T-cell (primary cell): ENCODE results near the gene LRRC36. TPM values are rescaled to one million over a fixed set of nuclear protein-coding genes. Genes with fewer than 3 reads are reported as not detected.

Experiments
- ATAC-seq, 4 experiments: fragments of 200-7000 bp in 3 of 4; fragments of 150-1000 bp in 1 of 4; cut with Tn5 transposase; replicated peaks in 1 of 4; 1 replicate in 3 of 4; 2 replicates in 1 of 4; pipeline ENCODE4 v1.10.0; 2021; ENCODE audit warnings: moderate library complexity in 3 of 4, mild to moderate bottlenecking in 2 of 4, moderate number of reproducible peaks in 1 of 4
- CTCF ChIA-PET, 2 donors: fragments of 300-600 bp; sonication (Branson Sonifier 250); formaldehyde crosslinking; loops; one replicate each; lab custom pipeline; 2022; ENCODE audit warnings: antibody characterized with exemption in 2 of 2; lab: Charles Lee
- POLR2A ChIA-PET, 2 donors: fragments of 300-600 bp; sonication (Branson Sonifier 250); formaldehyde crosslinking; loops; one replicate each; lab custom pipeline; 2022; ENCODE audit warnings: antibody characterized with exemption in 2 of 2; lab: Charles Lee
- DNase-seq, 35 experiments: peaks; one replicate each; pipeline versions ENCODE4 v3.0.0 to v3.0.0-alpha.2; 2013 to 2023
- H3K27ac ChIP-seq: one replicate; pipeline ENCODE4 v1.5.1; 2013; ENCODE audit warnings: low read length
- H3K27me3 ChIP-seq, 2 experiments: replicated peaks in 1 of 2; 1 replicate in 1 of 2; 2 replicates in 1 of 2; pipeline versions ENCODE4 v1.6.1 to v1.7.0; 2013; ENCODE audit warnings: low read length in 1 of 2, mixed read lengths in 1 of 2; ENCODE audit not compliant: control insufficient read depth in 2 of 2, insufficient read depth in 2 of 2; ENCODE audit errors: extremely low read depth in 1 of 2
- H3K36me3 ChIP-seq, 2 donors: 1 replicate in 1 of 2; 2 replicates in 1 of 2; pipeline versions ENCODE4 v1.6.1 to v1.7.0; 2013; ENCODE audit warnings: low read length in 1 of 2; ENCODE audit not compliant: control insufficient read depth in 2 of 2, insufficient read depth in 1 of 2; ENCODE audit errors: extremely low read depth in 1 of 2
- H3K4me1 ChIP-seq, 2 experiments: 1 replicate in 1 of 2; 2 replicates in 1 of 2; pipeline versions ENCODE4 v1.6.1 to v1.7.0; 2013; ENCODE audit warnings: low read length in 2 of 2, mixed read lengths in 1 of 2; ENCODE audit not compliant: insufficient read depth in 2 of 2, control insufficient read depth in 1 of 2; ENCODE audit errors: extremely low read depth in 1 of 2
- H3K4me3 ChIP-seq, 2 donors: 1 replicate in 1 of 2; 2 replicates in 1 of 2; pipeline versions ENCODE4 v1.5.1 to v1.7.0; 2013; ENCODE audit warnings: mild to moderate bottlenecking in 2 of 2, low read length in 1 of 2, moderate library complexity in 1 of 2; ENCODE audit not compliant: control insufficient read depth in 1 of 2; ENCODE audit errors: extremely low read depth in 1 of 2
- H3K9me3 ChIP-seq: 2 replicates; pipeline ENCODE4 v1.7.0; 2013
- H3K27ac Mint-ChIP-seq, 2 donors: one replicate each; pipeline ENCODE4 v1.8.0; 2020 to 2021; ENCODE audit warnings: mild to moderate bottlenecking in 2 of 2, mixed read lengths in 2 of 2
- H3K27me3 Mint-ChIP-seq, 2 donors: one replicate each; pipeline ENCODE4 v1.8.0; 2021 to 2022; ENCODE audit warnings: mixed read lengths in 2 of 2
- H3K36me3 Mint-ChIP-seq: one replicate; pipeline ENCODE4 v1.8.0; 2021; ENCODE audit warnings: mixed read lengths
- H3K4me1 Mint-ChIP-seq, 3 donors: one replicate each; pipeline ENCODE4 v1.8.0; 2020 to 2022; ENCODE audit warnings: mixed read lengths in 3 of 3, mild to moderate bottlenecking in 1 of 3
- H3K4me3 Mint-ChIP-seq, 3 donors: one replicate each; pipeline ENCODE4 v1.8.0; 2020 to 2022; ENCODE audit warnings: mild to moderate bottlenecking in 3 of 3, mixed read lengths in 3 of 3, moderate library complexity in 3 of 3
- H3K9me3 Mint-ChIP-seq, 3 donors: one replicate each; pipeline ENCODE4 v1.8.0; 2020 to 2022; ENCODE audit warnings: mixed read lengths in 3 of 3
- WGBS: methylation state at CpG from one replicate; pipeline ENCODE4 v1.1.5; 2013; ENCODE audit warnings: missing lambda C conversion rate; ENCODE audit not compliant: insufficient coverage; 5-methylcytosine and 5-hydroxymethylcytosine counted together
- total RNA-seq, 35 experiments: library from RNA in 6 of 35; stranded (reverse) in 6 of 35; fragments of 120-200 nt in 1 of 35; gene quantifications; one replicate each; pipeline versions ENCODE4 v1.2.1 to v1.2.4 and lab custom pipeline; 2013 to 2026

LRRC36 gene
- total RNA-seq, 5 donors from 2014 or later (not counting 1 experiment from before 2014, with no cell fraction given): not detected

DNA sequence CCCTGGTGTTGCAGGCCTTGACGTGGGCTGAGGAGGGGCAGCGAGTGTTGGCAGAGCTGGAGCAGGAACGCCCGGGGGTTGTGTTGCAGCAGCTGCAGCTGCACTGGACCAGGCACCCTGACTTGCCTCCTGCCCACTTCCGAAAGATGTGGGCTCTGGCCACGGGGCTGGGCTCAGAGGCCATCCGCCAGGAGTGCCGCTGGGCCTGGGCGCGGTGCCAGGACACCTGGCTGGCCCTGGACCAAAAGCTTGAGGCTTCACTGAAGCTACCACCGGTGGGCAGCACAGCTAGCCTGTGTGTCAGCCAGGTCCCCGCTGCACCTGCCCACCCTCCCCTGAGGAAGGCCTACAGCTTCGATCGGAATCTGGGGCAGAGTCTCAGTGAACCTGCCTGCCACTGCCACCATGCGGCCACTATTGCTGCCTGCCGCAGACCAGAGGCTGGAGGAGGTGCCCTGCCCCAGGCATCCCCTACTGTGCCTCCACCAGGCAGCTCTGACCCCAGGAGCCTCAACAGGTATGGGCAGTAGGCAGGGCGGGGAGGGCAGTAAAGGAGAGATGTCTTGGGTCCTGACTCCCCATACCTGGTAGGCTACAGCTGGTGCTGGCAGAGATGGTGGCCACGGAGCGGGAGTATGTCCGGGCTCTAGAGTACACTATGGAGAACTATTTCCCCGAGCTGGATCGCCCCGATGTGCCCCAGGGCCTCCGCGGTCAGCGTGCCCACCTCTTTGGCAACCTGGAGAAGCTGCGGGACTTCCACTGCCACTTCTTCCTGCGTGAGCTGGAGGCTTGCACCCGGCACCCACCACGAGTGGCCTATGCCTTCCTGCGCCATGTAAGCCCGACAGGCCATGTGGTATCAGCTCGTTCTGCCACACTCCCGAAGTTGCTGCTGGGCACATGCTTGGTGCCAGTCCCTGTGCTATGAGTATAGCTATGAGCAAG is 41.6 kb upstream of the LRRC36 start:
- Histone ChIP-seq H3K4me1 (peaks cover 0 to 19% of the 10 kb centered on the region in 2 experiments), H3K9me3 (no peaks in the 10 kb centered on the region), H3K27me3 (no peaks in the 10 kb centered on the region), H3K36me3 (peaks cover 0 to 22% of the 10 kb centered on the region in 2 donors), H3K27ac (no peak overlapping the region), H3K4me3 (no peak overlapping the region)
- peaks cover 5 to 9% (median 8%) of the 10 kb centered on the region in 3 donors for H3K4me1 Mint-ChIP-seq
- H3K4me3 Mint-ChIP-seq: no peak overlapping the region
- CTCF ChIA-PET: interaction anchor here in 1 of 2 donors (0.5 to 0.9 kb wide), 3 partner anchors 12 to 30 kb away, joined by 3 to 4 read pairs (median 4); no protein-coding TSS in a partner anchor
- ATAC-seq (no peak), DNase-seq (no peak)
- no peak overlapping the region for H3K27ac Mint-ChIP-seq
- POLR2A ChIA-PET: no interaction called here
- WGBS: 92% methylated on average over 29 of the region's 34 CpGs
- H3K36me3 Mint-ChIP-seq: no peaks in the 10 kb centered on the region
- H3K9me3 Mint-ChIP-seq: no peaks in the 10 kb centered on the region
- H3K27me3 Mint-ChIP-seq: no peaks in the 10 kb centered on the region

DNA sequence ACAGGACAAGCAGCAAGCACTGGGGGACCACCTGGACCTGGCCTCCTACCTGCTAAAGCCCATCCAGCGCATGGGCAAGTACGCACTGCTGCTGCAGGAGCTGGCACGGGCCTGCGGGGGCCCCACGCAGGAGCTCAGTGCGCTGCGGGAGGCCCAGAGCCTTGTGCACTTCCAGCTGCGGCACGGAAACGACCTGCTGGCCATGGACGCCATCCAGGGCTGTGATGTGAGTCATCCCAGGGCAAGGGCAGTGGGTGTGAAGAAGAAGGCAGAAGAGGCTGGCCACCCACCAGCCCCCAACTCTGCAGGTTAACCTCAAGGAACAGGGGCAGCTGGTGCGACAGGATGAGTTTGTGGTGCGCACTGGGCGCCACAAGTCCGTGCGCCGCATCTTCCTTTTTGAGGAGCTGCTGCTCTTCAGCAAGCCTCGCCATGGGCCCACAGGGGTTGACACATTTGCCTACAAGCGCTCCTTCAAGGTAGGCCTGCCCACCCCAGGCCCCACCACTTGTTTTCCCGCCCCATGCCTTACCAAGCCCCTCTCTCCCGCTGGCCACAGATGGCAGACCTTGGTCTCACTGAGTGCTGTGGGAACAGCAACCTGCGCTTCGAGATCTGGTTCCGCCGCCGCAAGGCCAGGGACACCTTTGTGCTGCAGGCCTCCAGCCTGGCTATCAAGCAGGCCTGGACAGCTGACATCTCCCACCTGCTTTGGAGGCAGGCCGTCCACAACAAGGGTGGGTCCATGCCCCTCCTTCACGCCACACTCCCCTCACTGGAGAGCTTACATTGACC is 40.0 kb upstream of the LRRC36 start:
- no peak overlapping the region for H3K27ac ChIP-seq
- H3K27me3 ChIP-seq: no peaks in the 10 kb centered on the region
- H3K4me3 ChIP-seq: no peak overlapping the region
- DNase-seq (no peak), ATAC-seq (no peak)
- Mint-ChIP-seq H3K36me3 (no peaks in the 10 kb centered on the region), H3K27me3 (no peaks in the 10 kb centered on the region), H3K4me1 (peaks cover 5 to 9% (median 6%) of the 10 kb centered on the region in 3 donors), H3K27ac (no peak overlapping the region), H3K9me3 (no peaks in the 10 kb centered on the region), H3K4me3 (no peak overlapping the region)
- no peaks in the 10 kb centered on the region for H3K9me3 ChIP-seq
- H3K36me3 ChIP-seq: peaks cover 0 to 22% of the 10 kb centered on the region in 2 donors
- ChIA-PET POLR2A (no interaction called here), CTCF (interaction anchor here in 1 of 2 donors (0.5 kb wide), 1 partner anchor 339 kb away, joined by 3 read pairs; no protein-coding TSS in a partner anchor)
- WGBS: 95% methylated on average over 28 of the region's 28 CpGs
- peaks cover 0 to 22% of the 10 kb centered on the region in 2 experiments for H3K4me1 ChIP-seq

GRCh38 chr16:67287960-67288359 is 38.7 kb upstream of the LRRC36 start:
- Mint-ChIP-seq H3K4me1 (peaks cover 6 to 9% (median 6%) of the 10 kb centered on the region in 3 donors), H3K4me3 (no peak overlapping the region), H3K36me3 (no peaks in the 10 kb centered on the region), H3K9me3 (no peaks in the 10 kb centered on the region), H3K27me3 (no peaks in the 10 kb centered on the region), H3K27ac (no peak overlapping the region)
- WGBS: 98% methylated on average over 13 of the region's 14 CpGs
- H3K4me3 ChIP-seq: no peak overlapping the region
- H3K27me3 ChIP-seq: no peaks in the 10 kb centered on the region
- ATAC-seq (no peak), DNase-seq (no peak)
- peaks cover 0 to 22% of the 10 kb centered on the region in 2 experiments for H3K4me1 ChIP-seq
- no peaks in the 10 kb centered on the region for H3K9me3 ChIP-seq
- H3K36me3 ChIP-seq: peaks cover 0 to 16% of the 10 kb centered on the region in 2 donors
- CTCF ChIA-PET: interaction anchor here in 1 of 2 donors (0.6 kb wide), 1 partner anchor 883 kb away, joined by 3 read pairs; no protein-coding TSS in a partner anchor
- H3K27ac ChIP-seq: no peak overlapping the region
- POLR2A ChIA-PET: no interaction called here

GRCh38 chr16:67291461-67291860 is 35.2 kb upstream of the LRRC36 start:
- H3K9me3 Mint-ChIP-seq: no peaks in the 10 kb centered on the region
- H3K4me3 Mint-ChIP-seq: no peak overlapping the region
- ChIA-PET CTCF (no interaction called here), POLR2A (no interaction called here)
- H3K4me3 ChIP-seq: no peak overlapping the region
- H3K9me3 ChIP-seq: no peaks in the 10 kb centered on the region
- H3K4me1 ChIP-seq: peaks cover 0 to 28% of the 10 kb centered on the region in 2 experiments
- H3K36me3 ChIP-seq: peaks cover 0 to 3% of the 10 kb centered on the region in 2 donors
- ATAC-seq: no peak
- DNase-seq: no peak
- H3K27me3 Mint-ChIP-seq: no peaks in the 10 kb centered on the region
- no peaks in the 10 kb centered on the region for H3K36me3 Mint-ChIP-seq
- no peak overlapping the region for H3K27ac Mint-ChIP-seq
- no peak overlapping the region for H3K27ac ChIP-seq
- WGBS: 73% methylated on average over 2 of the region's 7 CpGs
- H3K27me3 ChIP-seq: no peaks in the 10 kb centered on the region
- H3K4me1 Mint-ChIP-seq: peaks cover 6 to 11% (median 9%) of the 10 kb centered on the region in 3 donors

DNA sequence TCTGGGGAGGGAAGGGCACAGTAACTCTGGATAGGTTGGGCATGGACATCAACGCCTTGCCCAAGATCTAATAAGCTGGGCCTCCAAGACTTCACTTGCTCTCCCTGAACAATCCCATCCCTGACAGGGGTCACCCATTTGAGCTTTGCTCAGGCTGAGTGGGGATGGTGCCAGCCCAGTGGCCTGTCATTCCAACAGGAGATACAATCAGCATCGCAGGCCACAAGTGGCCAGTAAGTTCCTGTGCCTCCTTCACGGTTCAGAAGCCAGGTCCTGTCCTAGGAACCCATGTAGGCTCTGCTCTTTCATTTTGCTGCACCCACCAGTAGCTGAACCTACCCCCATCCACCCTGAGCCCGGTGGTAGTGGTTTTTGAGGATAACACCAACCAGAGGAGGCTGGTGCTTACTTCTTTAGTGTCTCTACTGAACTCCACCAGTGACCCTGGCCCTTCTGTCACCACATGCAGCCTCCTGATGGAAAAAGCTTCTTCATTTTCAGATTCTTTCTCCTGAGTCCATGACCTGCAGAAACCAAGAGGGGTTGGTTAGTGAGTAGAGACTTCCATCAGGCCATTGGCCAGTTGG is 32.4 kb upstream of the LRRC36 start:
- Mint-ChIP-seq H3K9me3 (no peaks in the 10 kb centered on the region), H3K27me3 (peaks cover 0 to 3% of the 10 kb centered on the region in 2 donors), H3K36me3 (no peaks in the 10 kb centered on the region), H3K27ac (no peak overlapping the region), H3K4me3 (no peak overlapping the region), H3K4me1 (peaks cover 6 to 11% (median 9%) of the 10 kb centered on the region in 3 donors)
- Histone ChIP-seq H3K36me3 (no peaks in the 10 kb centered on the region), H3K27me3 (peaks cover 0 to 14% of the 10 kb centered on the region in 2 experiments), H3K4me1 (peaks cover 0 to 21% of the 10 kb centered on the region in 2 experiments), H3K27ac (no peak overlapping the region), H3K4me3 (no peak overlapping the region), H3K9me3 (no peaks in the 10 kb centered on the region)
- ATAC-seq (no peak), DNase-seq (no peak)
- CTCF ChIA-PET: no interaction called here
- POLR2A ChIA-PET: no interaction called here
- WGBS: 90% methylated on average over 2 of the region's 4 CpGs

- peaks cover 0 to 3% of the 10 kb centered on the region in 2 donors for H3K27me3 Mint-ChIP-seq
- POLR2A ChIA-PET: no interaction called here
These were observed 31.7 kb upstream of the LRRC36 start for GRCh38 chr16:67294938-67295361.

More at GRCh38 chr16:67294938-67295361, 31.7 kb upstream of the LRRC36 start:
- Histone ChIP-seq H3K4me3 (no peak overlapping the region), H3K4me1 (peaks cover 0 to 15% of the 10 kb centered on the region in 2 experiments), H3K36me3 (no peaks in the 10 kb centered on the region), H3K9me3 (no peaks in the 10 kb centered on the region), H3K27me3 (peaks cover 0 to 15% of the 10 kb centered on the region in 2 experiments), H3K27ac (no peak overlapping the region)
- CTCF ChIA-PET: no interaction called here
- no peak for ATAC-seq
- Mint-ChIP-seq H3K4me3 (no peak overlapping the region), H3K9me3 (no peaks in the 10 kb centered on the region), H3K4me1 (peaks cover 0 to 6% (median 3%) of the 10 kb centered on the region in 3 donors), H3K27ac (no peak overlapping the region), H3K36me3 (no peaks in the 10 kb centered on the region)
- WGBS: 94% methylated on average over 2 of the region's 7 CpGs
- no peak for DNase-seq
